Measurements from ENCODE around the gene HHAT.

GRCh38 chr1:210359255-210359654 lies 30.6 kb downstream of the HHAT start:
- no peak for TF ChIP-seq POLR2A (IDR thresholded peaks at IDR 0.05)
- no peak for TF ChIP-seq CTCF (IDR thresholded peaks at IDR 0.05)
- no peak for TF ChIP-seq POLR2AphosphoS5 (IDR thresholded peaks at IDR 0.05)
